Sigmoid colon (tissue), 7 donors: ENCODE data around the gene TSPAN3. TPM values are rescaled to one million over a fixed set of nuclear protein-coding genes. Genes with fewer than 3 reads are reported as not detected.

Source experiments
- DNase-seq: peaks from one replicate; pipeline ENCODE4 v3.0.0-alpha.2; 2019
- H3K27ac ChIP-seq, 4 donors: fragments of 200-600 bp; sonication (generic); one replicate each; pipeline ENCODE4 v1.5.1; 2016 to 2019; ENCODE audit warnings: mild to moderate bottlenecking in 1 of 4
- H3K27me3 ChIP-seq, 3 donors: fragments of 200-600 bp; sonication (generic); one replicate each; pipeline ENCODE4 v1.5.1; 2019; ENCODE audit warnings: mild to moderate bottlenecking in 1 of 3
- H3K36me3 ChIP-seq, 4 donors: fragments of 200-600 bp; sonication (generic); one replicate each; pipeline ENCODE4 v1.5.1; 2016 to 2019
- H3K4me1 ChIP-seq, 4 donors: fragments of 200-600 bp; sonication (generic); one replicate each; pipeline ENCODE4 v1.5.1; 2017 to 2019
- H3K4me3 ChIP-seq, 4 donors: fragments of 200-600 bp; sonication (generic); one replicate each; pipeline ENCODE4 v1.5.1; 2017 to 2019; ENCODE audit warnings: mild to moderate bottlenecking in 2 of 4, moderate library complexity in 1 of 4
- H3K9me3 ChIP-seq, 4 donors: fragments of 200-600 bp in 3 of 4; sonication (generic) in 3 of 4; one replicate each; pipeline versions ENCODE4 v1.5.1 to v1.6.1; 2013 to 2019
- EP300 ChIP-seq, 4 donors: sonication (generic); formaldehyde crosslinking; IDR thresholded peaks; one replicate each; pipeline ENCODE4 v1.6.1; 2017; ENCODE audit warnings: antibody characterized with exemption in 4 of 4
- POLR2A ChIP-seq, 2 donors: fragments of 450-650 bp; IDR thresholded peaks; one replicate each; pipeline ENCODE4 v1.6.1; 2016; ENCODE audit warnings: antibody characterized with exemption in 2 of 2, mild to moderate bottlenecking in 2 of 2, moderate library complexity in 2 of 2
- POLR2AphosphoS5 ChIP-seq, 4 donors: sonication (generic); formaldehyde crosslinking; IDR thresholded peaks; one replicate each; pipeline ENCODE4 v1.6.1; 2017; ENCODE audit warnings: antibody characterized with exemption in 4 of 4
- WGBS, 2 donors: extraction: QIAGEN DNeasy Blood & Tissue Kit; methylation state at CpG; one replicate each; pipeline ENCODE4 v1.1.7; 2013; 5-methylcytosine and 5-hydroxymethylcytosine counted together
- intact Hi-C: fragments of 100-400 bp; cut with DNase I; formaldehyde crosslinking; loops from one replicate; pipeline ENCODE4 v1.15.1; 2023
- polyA plus RNA-seq, 3 donors: library from polyadenylated mRNA; stranded (reverse); fragments of 200-250 nt; gene quantifications; one replicate each; pipeline ENCODE4 v1.2.3, GENCODE V29; 2013
- total RNA-seq, 4 donors: library from RNA; depleted of rRNA; stranded (reverse); fragments of >200 nt; gene quantifications; one replicate each; pipeline ENCODE4 v1.1.0, GENCODE V29; 2016
- TF ChIP-seq, protein P1 (sequence below), 4 experiments: fragments of 450-650 bp in 3 of 4; fragments of 200-600 bp in 1 of 4; IDR thresholded peaks; one replicate each; pipeline ENCODE4 v1.5.1; 2016 to 2019; ENCODE audit warnings: antibody characterized with exemption in 4 of 4, mild to moderate bottlenecking in 3 of 4, moderate library complexity in 2 of 4
- donor health status: healthy with polysubstance abuse.
- donor health status: Bipolar disorder and iron deficiency.
- donor health status: healthy.

The TSPAN3 gene
- total and polyA plus RNA-seq, 7 donors = 129 to 402 (median 166) TPM

DNA sequence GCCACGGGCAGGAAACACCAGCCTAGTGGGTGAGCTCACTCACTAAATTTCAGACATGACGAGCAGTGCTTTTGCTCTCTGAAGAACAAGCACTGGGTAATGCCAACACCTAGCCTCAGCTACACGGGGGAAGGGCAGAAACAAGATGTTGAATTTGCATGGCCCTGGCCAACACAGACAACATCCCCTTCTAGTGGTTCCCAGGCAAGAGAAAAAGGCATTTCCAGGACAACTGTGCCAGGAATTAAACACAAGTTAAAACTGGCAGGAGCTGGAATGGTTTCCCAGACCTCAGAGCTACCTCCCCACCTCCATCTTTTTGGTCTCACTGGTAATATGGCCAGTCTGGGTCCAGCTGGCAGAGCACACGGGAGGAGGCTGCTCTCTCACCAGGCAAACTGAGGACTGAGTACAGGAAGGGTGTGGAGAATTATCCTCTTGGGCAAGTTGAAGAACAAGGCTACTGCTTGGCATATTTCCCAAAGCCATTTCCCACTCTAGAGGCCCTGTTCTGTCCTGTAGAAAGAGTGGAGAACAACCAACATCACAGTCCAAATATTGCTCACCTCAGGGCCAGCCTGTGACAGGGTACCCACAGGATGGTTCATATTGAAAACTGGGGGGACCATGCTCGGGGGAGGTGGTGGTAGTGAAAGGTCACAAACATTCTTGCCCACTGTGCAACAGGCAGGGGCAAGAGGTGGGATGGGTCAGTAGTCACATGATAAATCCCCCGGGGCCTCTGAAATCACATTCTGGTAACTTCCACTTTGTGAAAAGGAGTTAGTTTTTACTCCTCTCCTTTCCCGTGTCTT is 26.5 kb downstream of the TSPAN3 start:
- WGBS, 2 donors = 83 to 84% methylated on average over 7 of the region's 7 CpGs
- peaks cover 0 to 7% (median 6%) of the 10 kb centered on the region in 4 donors for H3K4me1 ChIP-seq
- no peak for DNase-seq
- intact Hi-C loops = no loop called here
- H3K27ac ChIP-seq = no peak overlapping the region
- TF ChIP-seq POLR2A (IDR thresholded peaks at IDR 0.05) (no peak), EP300 (IDR thresholded peaks at IDR 0.05) (no peak), POLR2AphosphoS5 (IDR thresholded peaks at IDR 0.05) (no peak)
- TF ChIP-seq, protein P1, sequence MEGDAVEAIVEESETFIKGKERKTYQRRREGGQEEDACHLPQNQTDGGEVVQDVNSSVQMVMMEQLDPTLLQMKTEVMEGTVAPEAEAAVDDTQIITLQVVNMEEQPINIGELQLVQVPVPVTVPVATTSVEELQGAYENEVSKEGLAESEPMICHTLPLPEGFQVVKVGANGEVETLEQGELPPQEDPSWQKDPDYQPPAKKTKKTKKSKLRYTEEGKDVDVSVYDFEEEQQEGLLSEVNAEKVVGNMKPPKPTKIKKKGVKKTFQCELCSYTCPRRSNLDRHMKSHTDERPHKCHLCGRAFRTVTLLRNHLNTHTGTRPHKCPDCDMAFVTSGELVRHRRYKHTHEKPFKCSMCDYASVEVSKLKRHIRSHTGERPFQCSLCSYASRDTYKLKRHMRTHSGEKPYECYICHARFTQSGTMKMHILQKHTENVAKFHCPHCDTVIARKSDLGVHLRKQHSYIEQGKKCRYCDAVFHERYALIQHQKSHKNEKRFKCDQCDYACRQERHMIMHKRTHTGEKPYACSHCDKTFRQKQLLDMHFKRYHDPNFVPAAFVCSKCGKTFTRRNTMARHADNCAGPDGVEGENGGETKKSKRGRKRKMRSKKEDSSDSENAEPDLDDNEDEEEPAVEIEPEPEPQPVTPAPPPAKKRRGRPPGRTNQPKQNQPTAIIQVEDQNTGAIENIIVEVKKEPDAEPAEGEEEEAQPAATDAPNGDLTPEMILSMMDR (IDR thresholded peaks at IDR 0.05) = no peak
- H3K27me3 ChIP-seq = no peaks in the 10 kb centered on the region
- peaks cover 0 to 55% (median 11%) of the 10 kb centered on the region in 4 donors for H3K36me3 ChIP-seq
- H3K4me3 ChIP-seq = no peak overlapping the region
- no peaks in the 10 kb centered on the region for H3K9me3 ChIP-seq

DNA sequence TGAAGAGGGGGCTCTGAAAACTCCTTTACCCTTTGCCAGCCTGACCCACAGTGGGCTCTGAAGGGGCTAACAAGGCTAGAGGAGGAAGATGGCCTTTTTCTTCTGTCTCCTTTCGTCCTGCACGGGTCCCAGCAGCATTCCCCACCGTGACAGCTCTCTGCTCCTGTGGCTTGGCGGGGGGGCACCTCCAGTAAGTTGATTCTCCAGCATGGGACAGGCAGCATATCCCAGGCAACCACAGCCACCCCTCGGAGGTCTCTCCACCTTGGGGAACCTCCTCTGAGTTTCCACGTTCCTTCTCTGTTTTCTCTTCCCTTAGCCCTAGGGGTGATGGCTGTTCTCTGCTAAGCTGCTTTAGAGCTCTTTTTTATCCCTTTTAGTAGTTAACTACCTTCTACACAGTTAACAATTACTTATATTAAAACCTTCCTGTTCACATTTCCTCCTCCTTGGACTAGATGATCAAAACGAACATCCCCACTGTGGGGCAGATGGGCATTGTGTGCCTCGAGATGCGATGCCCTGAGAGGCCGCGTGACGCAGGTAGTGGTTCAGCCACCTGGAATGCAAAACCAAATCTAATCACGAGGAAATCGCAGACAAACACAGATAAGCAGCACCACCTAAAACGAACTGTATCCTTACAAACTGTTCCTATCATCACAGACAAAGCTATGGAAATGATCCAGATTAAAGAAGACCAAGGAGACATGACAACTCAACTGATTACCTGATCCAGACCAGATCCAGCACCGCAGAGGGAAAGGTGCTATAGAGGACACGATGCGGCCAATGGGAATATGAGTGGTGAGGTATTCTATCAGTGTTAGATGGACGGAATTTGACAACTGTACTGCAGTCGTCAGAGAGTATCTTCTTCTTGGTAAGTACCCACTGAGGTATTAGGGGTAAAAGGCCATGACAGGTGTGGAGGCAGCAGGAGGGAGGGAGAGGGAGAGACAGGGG is 27.7 kb downstream of the TSPAN3 start:
- Histone ChIP-seq H3K36me3 (peaks cover 0 to 55% (median 11%) of the 10 kb centered on the region in 4 donors), H3K27ac (no peak overlapping the region)

DNA sequence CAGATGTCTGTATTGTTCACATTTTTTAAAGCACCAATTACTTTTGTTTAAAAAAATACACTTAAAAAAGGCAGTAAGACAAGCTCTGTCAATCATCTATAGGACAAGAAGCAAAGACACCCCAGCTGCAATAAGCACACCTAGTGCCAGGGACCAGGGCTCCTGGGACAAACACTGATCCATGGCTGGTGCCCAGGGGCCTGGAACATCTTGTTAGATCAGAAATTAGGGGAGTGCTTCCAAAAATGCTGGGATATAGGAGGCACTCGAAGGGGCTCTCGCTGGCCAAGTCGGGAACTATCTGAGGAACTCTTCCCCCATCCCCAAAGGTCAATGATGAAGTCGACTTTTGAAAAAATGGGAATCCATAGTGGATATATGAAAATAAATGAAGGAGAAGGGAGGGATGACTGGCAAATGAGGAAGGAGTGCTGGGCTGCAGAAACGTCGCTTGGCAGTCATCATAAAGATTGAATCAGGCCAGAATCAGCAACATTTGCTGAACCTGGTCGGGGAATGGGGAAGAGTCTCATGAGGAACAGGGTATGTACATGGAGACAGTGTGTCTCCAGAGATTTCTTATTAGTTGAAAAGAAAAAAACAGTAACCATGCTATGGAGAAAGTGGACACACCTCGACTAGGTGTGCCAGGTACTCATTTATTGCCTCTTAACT is 28.5 kb downstream of the TSPAN3 start:
- Histone ChIP-seq H3K4me3 (no peak overlapping the region), H3K9me3 (no peaks in the 10 kb centered on the region), H3K27me3 (no peaks in the 10 kb centered on the region), H3K36me3 (peaks cover 0 to 54% (median 11%) of the 10 kb centered on the region in 4 donors), H3K27ac (no peak overlapping the region), H3K4me1 (peaks cover 0 to 7% (median 2%) of the 10 kb centered on the region in 4 donors)
- 74 to 86% methylated on average over 8 of the region's 8 CpGs for WGBS, 2 donors
- intact Hi-C loops = no loop called here
- DNase-seq = no peak
- TF ChIP-seq POLR2AphosphoS5 (IDR thresholded peaks at IDR 0.05) (no peak), POLR2A (IDR thresholded peaks at IDR 0.05) (no peak), EP300 (IDR thresholded peaks at IDR 0.05) (no peak)
- TF ChIP-seq, protein P1 (IDR thresholded peaks at IDR 0.05) = no peak

More for the DNA sequence above, 27.7 kb downstream of the TSPAN3 start:
- no peaks in the 10 kb centered on the region for H3K27me3 ChIP-seq
- intact Hi-C loops = no loop called here
- TF ChIP-seq, protein P1 (IDR thresholded peaks at IDR 0.05) = no peak
- TF ChIP-seq POLR2A (IDR thresholded peaks at IDR 0.05) = no peak
- DNase-seq = no peak
- no peaks in the 10 kb centered on the region for H3K9me3 ChIP-seq
- WGBS, 2 donors = 75 to 88% methylated on average over 20 of the region's 20 CpGs
- no peak overlapping the region for H3K4me3 ChIP-seq
- peaks cover 0 to 7% (median 3%) of the 10 kb centered on the region in 4 donors for H3K4me1 ChIP-seq

DNA sequence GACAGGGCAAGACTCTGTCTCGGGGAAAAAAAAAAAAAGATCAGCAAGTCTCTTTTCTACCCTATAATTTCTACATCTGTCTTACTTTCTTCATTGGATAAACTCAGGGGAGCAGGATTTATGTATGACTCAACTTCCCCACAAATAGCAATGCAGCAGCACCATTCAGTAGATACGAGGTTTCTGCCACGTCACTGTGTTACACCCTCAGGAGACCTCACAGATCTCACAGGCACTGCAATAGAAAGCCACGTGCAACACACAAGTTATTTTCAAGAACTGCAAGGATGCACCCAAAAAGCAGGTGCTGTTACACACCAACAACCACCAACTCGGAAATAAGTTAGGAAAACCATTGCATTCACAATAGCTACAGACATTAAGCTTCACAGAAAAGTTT is 30.2 kb downstream of the TSPAN3 start:
- intact Hi-C loops = no loop called here
- peaks cover 0 to 7% (median 2%) of the 10 kb centered on the region in 4 donors for H3K4me1 ChIP-seq
- DNase-seq = no peak
- 84 to 87% methylated on average over 5 of the region's 5 CpGs for WGBS, 2 donors
- H3K27me3 ChIP-seq = no peaks in the 10 kb centered on the region
- no peak overlapping the region for H3K4me3 ChIP-seq
- H3K36me3 ChIP-seq = peaks cover 0 to 48% (median 9%) of the 10 kb centered on the region in 4 donors
- TF ChIP-seq, protein P1 (IDR thresholded peaks at IDR 0.05) = no peak
- TF ChIP-seq POLR2A (IDR thresholded peaks at IDR 0.05) (no peak), POLR2AphosphoS5 (IDR thresholded peaks at IDR 0.05) (no peak), EP300 (IDR thresholded peaks at IDR 0.05) (no peak)
- H3K27ac ChIP-seq = no peak overlapping the region
- H3K9me3 ChIP-seq = no peaks in the 10 kb centered on the region
